GM18951 (cell line): Measurements from ENCODE around the gene S100A8.
"Not testable (repeated sequence)": the region's sequence is repeated elsewhere in the genome, so short reads cannot be mapped to it uniquely, and the experiment has no call there.

ENCODE experiments used
- POLR2A ChIP-seq: IDR thresholded peaks from 4 replicates; pipeline ENCODE4 v1.6.1; 2011; ENCODE audit warnings: mild to moderate bottlenecking; ENCODE audit not compliant: insufficient read length, insufficient read depth; ENCODE audit errors: extremely low read depth
- in situ Hi-C: fragments of 300-500 bp; cut with MboI; formaldehyde crosslinking; loops from one replicate; pipeline ENCODE4 v1.12.0; 2022; ENCODE audit warnings: low sequenced_read_pairs, mixed read lengths, inconsistent platforms; ENCODE audit not compliant: unreplicated experiment

The S100A8 gene

DNA sequence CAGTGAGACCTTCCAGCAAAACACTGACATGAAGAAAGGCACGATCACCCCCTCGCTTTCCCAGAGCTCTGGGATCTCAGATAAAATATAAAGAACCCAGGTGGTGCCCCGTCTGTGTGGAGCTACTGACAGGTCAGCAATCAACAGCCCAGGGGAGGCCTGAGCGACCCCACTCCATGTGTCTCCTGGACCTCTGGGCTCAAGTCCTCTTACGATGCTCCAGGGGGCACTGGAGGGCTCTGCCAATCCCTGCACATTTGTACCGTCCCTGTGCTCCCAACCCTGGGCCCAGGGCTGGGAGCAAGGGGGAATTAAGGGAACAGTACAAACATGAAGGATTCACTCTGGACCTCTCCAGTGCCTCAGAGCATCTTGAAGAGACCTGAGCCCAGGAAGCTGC lies 37.9 kb upstream of the S100A8 start:
- no peak for TF ChIP-seq POLR2A
- in situ Hi-C loops = no loop called here

GRCh38 chr1:153428073-153428638 lies 37.3 kb upstream of the S100A8 start:
- TF ChIP-seq POLR2A = no peak
- in situ Hi-C loops = no loop called here

DNA sequence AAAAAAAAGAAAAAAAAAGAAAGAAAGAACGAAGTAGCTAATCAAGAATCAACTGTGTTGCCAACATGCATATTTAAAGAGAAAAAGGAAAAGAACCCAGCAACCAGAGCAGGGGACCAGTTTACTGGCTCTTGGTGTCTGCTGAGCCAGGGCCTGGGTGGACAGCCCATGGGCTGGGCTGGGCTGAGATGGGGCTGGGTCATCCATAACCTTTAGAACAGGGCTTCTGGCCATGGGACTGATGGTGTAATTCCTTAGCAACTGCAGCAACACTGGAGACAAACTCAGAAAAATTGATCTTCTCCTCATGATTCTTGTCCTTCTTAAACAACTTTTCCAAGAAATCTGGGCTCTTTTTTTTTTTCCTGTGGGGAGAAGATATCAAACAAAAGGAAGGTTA lies 35.9 kb upstream of the S100A8 start:
- no peak for TF ChIP-seq POLR2A
- in situ Hi-C loops = no loop called here

DNA sequence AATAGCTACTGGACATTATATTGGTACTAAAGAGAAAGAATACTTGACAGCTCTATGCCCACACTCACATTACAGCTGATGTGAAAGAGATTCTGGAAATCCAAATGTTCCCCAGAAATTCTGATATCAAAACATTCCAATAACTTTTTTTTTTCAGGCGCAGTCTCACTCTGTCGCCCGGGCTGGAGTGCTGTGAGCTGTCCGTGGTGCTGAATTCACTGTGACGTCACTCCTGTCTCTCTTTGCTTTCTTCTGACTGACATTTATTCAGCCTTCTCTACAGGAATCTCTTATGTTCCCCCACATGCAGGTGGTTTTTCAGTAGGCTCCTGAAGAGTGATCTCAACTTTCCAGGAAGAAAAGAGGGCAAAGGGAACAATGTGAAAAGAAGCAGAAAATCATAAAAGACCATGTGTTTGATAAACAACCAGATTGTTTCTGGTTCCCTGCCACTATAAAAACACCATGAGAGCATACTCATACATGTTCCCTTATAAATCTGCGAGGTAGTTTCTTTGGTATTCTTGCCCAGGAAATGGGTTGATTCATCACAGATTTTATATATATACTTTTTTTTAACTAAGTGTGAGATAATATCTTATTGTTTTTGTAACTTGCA lies 31.7 kb upstream of the S100A8 start:
- no peak for TF ChIP-seq POLR2A
- in situ Hi-C loops = no loop called here

GRCh38 chr1:153420306-153420705 lies 29.4 kb upstream of the S100A8 start:
- TF ChIP-seq POLR2A = no peak
- in situ Hi-C loops = no loop called here

DNA sequence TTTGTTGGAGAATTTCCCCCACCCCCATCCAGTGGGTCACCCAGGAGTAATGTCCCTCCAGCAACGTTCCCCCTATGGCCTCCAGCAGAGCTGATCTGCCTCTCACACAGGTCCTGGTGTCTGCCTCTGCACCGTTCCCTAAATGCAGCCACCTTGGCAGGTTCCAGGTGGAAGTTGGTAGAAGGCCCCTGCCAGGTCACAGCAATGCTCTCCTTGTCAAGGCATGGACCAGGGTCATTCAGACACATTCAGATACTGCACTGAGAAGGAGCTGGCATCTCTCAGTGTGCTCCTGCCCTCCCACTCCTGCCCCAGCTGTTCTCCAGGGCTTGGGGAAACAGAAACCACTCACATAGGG lies 28.5 kb upstream of the S100A8 start:
- in situ Hi-C loops = not testable (repeated sequence)

DNA sequence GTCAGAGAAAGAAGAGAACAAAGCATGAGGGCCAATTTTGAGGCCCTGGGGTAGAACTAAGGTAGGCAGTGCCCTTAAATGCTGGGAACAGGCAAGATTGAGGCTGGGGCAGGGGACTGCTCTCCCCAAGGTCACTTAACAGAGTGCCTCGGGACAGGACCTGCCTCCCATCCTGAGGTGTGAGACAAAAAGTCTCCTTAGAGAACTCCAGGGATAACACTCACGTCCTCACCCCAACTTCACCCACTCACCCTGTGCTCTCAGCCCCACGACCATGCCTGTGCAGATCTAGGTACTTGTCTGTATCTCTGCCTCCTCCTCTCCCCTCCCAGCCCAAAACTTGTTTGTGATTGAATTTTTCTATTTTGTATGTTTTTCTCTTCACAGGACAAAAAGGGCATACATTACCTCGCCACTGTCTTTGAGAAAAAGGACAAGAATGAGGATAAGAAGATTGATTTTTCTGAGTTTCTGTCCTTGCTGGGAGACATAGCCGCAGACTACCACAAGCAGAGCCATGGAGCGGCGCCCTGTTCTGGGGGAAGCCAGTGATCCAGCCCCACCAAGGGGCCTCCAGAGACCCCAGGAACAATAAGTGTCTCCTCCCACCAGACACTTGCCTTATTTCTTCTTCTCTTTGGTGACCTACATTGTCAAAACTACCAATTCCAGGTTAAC lies 28.0 kb upstream of the S100A8 start:
- in situ Hi-C loops = not testable (repeated sequence)

- in situ Hi-C loops = no loop called here
- no peak for TF ChIP-seq POLR2A
Measured at GRCh38 chr1:153417136-153417888, 26.4 kb upstream of the S100A8 start.

- in situ Hi-C loops = no loop called here
- TF ChIP-seq POLR2A = no peak
Measured at GRCh38 chr1:153415850-153416570, 25.1 kb upstream of the S100A8 start, which contains the start of gene S100A7A. Gene S100A7A (plus strand): TSS chr1:153416520. CDS start chr1:153418083, 1,563 bp downstream.

DNA sequence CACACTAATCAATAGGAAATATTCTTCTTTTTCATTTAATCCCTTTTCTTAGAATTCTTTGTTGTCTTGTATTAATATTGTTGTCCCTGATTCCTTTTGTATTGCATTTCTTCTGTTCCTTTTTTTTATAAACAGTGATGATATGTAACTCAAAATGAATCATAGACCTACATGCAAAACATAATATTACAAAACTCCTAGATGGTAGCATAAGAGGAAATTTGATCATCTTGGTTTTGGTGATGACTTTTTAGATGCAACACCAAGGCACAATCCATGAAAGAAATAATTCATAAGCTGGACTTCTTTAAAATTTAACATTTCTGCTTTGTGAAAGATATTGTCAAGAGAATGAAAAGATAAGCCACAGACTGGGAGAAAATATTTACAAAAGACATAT lies 23.1 kb upstream of the S100A8 start:
- in situ Hi-C loops = not testable (repeated sequence)

- in situ Hi-C loops = not testable (repeated sequence)
Measured at GRCh38 chr1:153407274-153407673, 16.4 kb upstream of the S100A8 start.

- in situ Hi-C loops = not testable (repeated sequence)
Measured at GRCh38 chr1:153405825-153406599, 15.1 kb upstream of the S100A8 start.

DNA sequence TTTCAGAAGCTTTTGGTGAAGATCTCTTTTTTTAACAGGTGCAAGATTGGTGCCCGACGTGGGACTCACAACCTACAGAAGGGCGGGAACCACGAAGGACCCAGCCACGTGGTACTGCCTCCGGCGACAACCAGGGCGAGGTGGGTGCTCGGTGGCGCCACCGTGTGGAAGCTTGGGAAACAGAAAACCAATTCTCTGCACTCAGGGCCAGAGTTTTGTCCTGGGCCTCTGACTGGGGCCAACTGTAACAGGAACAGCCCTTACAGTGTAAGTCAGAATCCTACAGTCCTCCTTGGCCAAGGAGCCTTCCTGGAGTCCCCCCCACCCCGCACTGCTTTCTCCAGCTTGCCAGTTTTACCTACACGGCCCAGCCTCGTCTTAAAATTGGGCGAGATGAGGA lies 13.9 kb upstream of the S100A8 start:
- TF ChIP-seq POLR2A = no peak
- in situ Hi-C loops = no loop called here
